Measurements from ENCODE around the gene HIRA.

The HIRA gene, protein sequence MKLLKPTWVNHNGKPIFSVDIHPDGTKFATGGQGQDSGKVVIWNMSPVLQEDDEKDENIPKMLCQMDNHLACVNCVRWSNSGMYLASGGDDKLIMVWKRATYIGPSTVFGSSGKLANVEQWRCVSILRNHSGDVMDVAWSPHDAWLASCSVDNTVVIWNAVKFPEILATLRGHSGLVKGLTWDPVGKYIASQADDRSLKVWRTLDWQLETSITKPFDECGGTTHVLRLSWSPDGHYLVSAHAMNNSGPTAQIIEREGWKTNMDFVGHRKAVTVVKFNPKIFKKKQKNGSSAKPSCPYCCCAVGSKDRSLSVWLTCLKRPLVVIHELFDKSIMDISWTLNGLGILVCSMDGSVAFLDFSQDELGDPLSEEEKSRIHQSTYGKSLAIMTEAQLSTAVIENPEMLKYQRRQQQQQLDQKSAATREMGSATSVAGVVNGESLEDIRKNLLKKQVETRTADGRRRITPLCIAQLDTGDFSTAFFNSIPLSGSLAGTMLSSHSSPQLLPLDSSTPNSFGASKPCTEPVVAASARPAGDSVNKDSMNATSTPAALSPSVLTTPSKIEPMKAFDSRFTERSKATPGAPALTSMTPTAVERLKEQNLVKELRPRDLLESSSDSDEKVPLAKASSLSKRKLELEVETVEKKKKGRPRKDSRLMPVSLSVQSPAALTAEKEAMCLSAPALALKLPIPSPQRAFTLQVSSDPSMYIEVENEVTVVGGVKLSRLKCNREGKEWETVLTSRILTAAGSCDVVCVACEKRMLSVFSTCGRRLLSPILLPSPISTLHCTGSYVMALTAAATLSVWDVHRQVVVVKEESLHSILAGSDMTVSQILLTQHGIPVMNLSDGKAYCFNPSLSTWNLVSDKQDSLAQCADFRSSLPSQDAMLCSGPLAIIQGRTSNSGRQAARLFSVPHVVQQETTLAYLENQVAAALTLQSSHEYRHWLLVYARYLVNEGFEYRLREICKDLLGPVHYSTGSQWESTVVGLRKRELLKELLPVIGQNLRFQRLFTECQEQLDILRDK
- 6.3 to 8.2 reads per million in 2 donors for total RNA-seq

DNA sequence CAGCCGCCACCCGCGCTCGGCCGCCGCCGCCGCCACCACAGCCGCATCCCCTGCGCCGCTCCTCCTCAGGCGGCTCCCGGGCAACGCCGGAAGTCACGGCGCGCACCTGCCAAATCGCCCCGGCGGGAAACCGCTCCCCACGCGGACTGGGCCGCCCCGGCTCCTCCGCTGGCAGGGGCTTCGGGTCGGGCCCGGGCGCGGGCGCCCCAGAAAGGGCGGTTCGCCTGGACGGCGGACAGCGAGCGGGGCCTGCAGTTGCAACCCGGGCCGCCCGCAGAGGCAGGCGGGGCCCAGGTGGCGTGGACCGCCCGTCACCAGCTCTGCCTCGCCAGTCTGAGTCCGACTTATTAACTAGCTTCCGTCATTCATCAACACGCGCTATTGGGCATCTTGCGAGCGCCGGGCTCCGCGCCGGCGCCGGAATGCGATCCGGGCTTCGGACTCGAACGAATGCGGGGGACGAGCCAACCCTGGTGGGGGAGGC is at the start of gene HIRA:
Gene HIRA, minus strand, starts transcription at position 85 of the 484 bp plus-strand sequence. CDS start 257 bp downstream, outside the sequence.
- DNase-seq: peak; percentile 82

DNA sequence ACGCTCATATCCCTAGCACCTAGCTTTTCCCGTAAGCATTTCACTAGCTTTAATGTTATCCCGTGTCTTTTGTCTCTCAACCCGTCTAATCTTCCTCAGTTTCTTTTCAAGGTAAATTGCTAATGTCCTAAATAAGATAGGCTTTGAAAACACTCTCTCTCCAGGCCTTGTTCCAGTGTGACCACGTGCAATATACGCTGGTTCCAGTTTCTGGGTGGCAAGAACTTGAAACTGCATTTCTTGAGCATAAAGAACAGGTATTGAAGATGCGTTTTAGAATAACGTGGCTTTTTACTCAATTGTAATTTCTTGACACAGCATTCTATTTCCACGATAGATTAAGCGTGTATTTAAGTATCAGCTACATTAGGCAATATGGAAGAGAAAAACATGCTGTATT is 49.3 kb upstream of the HIRA start:
- DNase-seq: no peak

GRCh38 chr22:19480173-19480568 is 48.6 kb upstream of the HIRA start:
- no peak for DNase-seq

- peak; percentile 88 for DNase-seq
Measured at GRCh38 chr22:19479355-19480172, 48.0 kb upstream of the HIRA start, which contains the start of gene CDC45. Gene CDC45, plus strand, starts transcription at chr22:19479920. Its CDS starts 49 bp downstream, at chr22:19479969.

GRCh38 chr22:19478901-19479354 is 47.4 kb upstream of the HIRA start, which contains the start of gene UFD1:
Gene UFD1, minus strand, starts transcription at chr22:19479193. Its CDS starts 108 bp downstream, at chr22:19479085.
- DNase-seq: peak; percentile 72

GRCh38 chr22:19478045-19478900 is 46.7 kb upstream of the HIRA start:
- peak; percentile 1 for DNase-seq

GRCh38 chr22:19477321-19478044 is 46.0 kb upstream of the HIRA start:
- no peak for DNase-seq

- DNase-seq: no peak
Measured at GRCh38 chr22:19476023-19476422, 44.5 kb upstream of the HIRA start.

GRCh38 chr22:19473578-19473977 is 42.0 kb upstream of the HIRA start:
- DNase-seq: no peak

DNA sequence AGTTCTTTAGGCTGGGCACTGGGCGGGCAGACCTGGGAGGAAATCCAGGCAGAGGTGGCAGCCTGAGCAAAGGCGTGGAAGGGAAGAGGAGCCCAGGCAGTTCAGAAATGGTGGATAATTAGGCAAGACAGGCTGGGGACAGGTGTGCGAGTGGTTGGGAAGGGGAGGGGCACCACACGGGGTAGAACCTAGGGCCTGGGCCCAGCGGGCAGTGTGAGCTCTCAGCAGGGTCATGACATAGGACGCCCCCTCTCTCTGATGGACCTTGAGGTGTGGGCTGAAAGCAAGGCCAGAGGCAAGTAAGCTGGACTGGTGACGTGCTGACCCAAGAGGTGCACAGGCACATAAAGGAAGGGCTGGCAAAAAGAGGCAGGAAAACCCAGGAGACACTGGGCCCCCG is 40.7 kb upstream of the HIRA start:
- no peak for DNase-seq

DNA sequence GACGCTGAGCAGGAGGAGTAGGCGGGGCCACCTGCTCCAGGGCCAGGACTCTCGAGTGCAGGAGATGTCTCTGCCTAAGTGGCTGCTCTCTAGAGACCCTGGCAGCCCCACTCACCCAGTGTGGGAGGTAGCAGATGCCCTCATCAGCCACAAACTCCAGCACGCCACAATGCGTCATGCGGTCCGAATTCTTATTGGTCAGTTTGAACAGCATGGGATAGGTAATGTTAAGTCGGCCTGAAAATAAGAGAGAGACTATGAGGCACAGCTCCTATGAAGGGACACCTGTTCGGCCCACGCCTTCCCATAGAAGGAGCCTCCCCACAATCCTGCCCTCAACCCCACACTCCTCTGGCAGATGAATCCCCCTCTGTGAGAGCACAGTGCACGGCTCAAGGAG is 40.0 kb upstream of the HIRA start:
- DNase-seq: no peak

DNA sequence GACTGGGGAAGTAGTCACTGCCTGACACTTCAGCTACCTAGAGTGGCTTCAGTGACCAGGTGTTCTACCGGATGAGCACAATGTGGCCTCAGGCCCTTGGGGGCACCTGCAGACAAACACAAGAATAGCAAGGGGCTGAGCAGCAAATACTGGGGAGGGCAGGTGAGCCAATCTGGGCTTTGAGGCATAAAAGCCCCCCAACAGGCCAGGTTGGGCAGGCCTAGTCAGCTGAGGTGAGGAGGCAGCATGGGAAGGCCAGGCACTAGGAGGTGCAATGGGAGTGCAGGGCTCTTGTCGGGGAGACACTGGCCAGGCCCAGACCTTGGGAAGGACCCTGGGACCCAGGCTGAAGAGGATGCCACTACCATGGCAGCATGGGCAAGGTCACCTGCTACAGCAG is 38.5 kb upstream of the HIRA start:
- DNase-seq: no peak

- DNase-seq: no peak
Measured at GRCh38 chr22:19469421-19469820, 37.9 kb upstream of the HIRA start.

DNA sequence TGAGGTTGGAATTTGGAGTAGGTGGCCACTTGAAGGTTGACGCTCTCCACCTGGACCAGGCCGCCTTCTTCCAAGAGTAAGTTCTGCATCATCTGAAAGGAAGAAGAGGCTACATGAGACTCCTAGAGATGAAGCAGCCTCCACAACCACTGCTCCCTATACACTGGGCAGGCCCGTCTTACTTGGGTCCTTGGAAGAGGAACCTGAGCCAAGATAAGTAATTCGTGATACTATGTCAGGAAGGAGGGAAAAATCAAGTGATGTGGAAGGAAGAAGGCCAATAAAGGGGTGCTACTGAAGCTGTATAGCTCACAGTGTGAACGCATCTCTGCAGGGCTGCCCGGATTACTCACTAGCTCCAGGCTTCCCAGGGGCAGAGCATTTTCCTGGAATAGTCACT is 36.4 kb upstream of the HIRA start:
- no peak for DNase-seq

DNA sequence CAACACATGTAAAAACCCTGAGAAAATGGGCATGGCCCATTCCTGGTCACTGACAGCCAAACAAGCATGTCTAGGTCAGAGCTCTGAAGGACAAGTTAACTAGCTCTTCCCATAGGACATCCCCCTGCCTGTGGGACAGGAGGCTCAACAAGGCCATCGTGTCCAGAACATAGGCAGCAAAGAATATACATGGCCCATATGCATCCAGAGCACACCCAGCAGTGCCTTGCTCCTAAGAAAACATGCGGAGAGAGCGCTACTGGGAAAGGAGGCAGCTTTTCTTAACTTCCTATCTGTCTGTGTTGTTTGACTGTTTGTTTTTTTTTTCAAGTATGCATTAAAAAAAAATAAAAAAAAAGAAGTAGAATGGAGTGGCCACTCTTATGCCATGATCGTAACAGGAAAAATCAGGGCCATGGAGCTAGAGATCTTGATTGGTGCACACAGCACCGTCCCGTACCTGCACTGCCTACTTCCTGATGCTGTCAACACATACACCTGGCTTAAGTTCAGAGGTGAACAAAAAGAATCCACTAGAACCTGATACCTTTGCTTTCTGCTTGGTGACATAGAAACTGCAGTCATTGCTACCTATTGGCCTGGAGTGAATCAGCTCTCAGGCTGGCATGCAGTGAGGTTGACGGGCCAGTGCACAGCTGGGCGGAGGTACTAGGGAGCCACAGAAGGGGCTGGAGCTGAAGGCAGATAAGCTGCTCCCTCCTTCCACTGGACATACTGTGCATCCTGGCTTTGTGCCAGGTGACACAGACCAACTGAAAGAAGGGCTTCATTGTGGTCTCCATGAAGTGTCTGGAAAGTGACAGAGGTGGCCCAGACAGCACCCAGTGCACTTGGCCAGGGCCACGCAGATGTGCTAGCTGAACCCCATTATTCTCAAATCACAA is 35.6 kb upstream of the HIRA start:
- no peak for DNase-seq

- no peak for DNase-seq
Measured at GRCh38 chr22:19466126-19466716, 34.7 kb upstream of the HIRA start.

DNA sequence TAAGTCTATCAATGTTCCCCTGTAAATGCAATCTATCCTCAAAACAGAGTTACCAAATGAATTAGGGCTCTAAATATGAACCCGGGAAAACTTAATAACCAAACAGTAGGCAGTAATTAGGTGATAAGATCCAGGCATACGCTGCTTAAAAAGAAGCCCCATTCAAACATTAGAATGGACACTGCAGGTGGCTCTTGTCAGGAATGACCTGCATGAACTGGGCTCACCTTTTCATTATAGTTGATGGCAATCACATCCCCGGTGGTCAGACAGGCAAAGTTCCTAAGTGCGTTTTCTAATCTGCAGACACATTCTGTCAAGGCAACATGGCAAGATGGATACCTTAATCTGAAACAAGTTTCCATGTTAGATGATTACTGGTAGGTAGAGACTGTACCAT is 33.4 kb upstream of the HIRA start:
- no peak for DNase-seq

DNA sequence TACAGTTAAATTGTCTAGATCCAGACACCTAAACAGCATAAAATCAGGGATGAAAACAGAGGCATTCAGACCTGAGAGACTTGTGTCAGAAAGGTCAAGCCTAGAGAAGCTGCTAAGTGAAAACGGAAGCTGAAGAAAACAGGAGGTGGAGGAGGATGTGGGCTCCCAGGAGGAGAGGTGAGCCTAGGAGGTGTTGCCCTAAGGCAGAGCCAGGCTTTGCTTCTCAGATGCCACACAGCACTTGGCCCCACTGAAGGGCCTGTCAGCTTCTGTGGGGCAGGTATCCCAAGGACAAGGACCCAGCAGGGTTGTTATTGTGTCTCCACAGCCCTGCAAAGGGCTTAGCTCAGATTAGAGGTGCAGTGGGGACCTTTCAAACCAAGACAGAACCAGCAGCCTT is 33.0 kb upstream of the HIRA start:
- no peak for DNase-seq

Measured in T-helper 9 cell (primary cell).